CD4-positive, alpha-beta T cell treated with Interleukin-1 beta for 1 hour (primary cell): ENCODE data around the gene GLMN.
"Not testable (repeated sequence)": the region's sequence is repeated elsewhere in the genome, so short reads cannot be mapped to it uniquely, and the experiment has no call there.

Experiments
- DNase-seq, 2 donors: peaks; one replicate each; pipeline ENCODE4 v3.0.0-alpha.2; 2020 to 2022

The GLMN gene

DNA sequence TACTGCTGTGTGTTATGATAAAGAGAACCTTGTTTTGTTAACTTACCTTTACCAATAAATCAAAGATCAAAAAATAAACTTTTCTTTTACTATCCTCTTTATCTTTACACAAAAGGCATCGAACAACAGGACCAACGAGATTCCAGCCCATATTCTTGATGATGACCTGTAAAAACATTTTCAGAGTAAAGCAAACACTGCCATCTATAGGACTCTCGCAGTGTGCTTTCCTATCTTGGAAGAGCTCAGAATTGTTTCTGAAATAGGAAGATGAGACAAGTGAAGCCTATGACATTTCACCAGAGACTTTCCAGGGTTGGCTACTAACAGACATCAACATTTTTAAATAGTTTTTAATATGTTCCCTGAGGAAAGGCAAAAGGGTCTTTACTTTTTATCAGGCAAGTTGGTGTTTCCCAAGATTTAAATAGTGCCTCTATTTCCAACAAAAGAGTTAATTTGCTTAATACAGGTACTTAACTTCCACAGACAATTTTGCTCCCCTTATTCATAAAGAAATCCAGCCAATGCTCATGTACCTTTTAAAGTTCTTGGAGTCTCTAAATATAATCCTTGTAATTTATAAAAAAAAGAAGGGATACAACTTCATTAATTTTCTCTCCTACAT, 7.3 kb downstream of the GLMN start:
- DNase-seq, result peak in 1 of 2 donors; percentile 45

DNA sequence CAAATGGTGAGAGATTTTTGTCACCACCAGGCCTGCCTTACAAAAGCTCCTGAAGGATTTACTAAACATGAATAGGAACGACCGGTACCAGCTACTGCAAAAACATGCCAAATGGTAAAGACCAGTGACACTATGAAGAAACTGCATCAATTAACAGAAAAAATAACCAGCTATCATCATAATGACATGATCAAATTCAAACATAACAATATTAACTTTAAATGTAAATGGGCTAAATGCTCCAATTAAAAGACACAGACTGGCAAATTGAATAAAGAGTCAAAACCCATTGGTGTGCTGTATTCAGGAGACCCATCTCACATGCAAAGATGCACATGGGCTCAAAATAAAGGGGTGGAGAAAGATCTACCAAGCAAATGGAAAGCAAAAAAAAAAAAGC, 17.4 kb downstream of the GLMN start:
- DNase-seq, result not testable (repeated sequence)

- DNase-seq, result not testable (repeated sequence)
Measured at GRCh38 chr1:92279781-92280180, 19.0 kb downstream of the GLMN start.

GRCh38 chr1:92277105-92277723, 21.6 kb downstream of the GLMN start:
- DNase-seq, result no peak

GRCh38 chr1:92276082-92276481, 22.7 kb downstream of the GLMN start:
- DNase-seq, result no peak

DNA sequence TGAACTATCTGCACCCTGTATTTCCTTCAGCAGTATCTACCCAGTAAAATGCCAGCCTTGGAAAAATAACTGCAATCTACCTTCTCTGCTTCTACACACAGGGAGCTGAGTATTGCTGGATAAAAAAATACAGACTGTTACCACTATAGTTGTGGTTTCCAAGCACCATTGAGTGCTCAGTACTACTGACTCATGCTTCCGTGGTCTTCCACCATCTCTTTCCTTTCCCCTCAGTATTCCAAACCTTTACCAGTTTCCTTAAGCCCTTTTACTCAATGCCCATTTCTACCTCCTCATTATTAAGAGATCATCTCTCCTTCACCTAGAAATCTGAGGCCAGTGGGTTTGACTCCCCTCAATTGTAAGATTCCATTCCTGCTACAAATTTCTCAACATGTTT, 23.8 kb downstream of the GLMN start:
- DNase-seq, result no peak

- no peak for DNase-seq
Measured at GRCh38 chr1:92273039-92273438, 25.7 kb downstream of the GLMN start.

DNA sequence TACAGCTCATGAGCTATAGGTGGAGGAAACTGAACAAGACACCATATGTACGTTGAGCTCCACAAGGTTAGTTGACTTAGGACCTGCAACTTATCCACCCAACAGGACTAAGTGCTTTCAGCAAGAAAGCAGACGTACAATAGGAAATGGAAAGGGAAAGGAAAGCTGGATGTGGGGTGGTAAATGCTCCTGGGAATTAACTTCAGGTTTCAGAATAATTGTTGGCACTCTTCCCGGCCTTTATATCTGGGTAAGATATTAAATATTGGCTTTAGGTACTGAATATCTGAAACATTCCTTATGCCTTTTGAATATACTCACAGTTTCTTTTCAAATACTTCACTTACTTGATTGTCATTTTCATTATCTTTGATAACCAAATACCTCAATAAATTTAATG, 36.3 kb downstream of the GLMN start:
- DNase-seq, result no peak

- DNase-seq, result no peak
Measured at GRCh38 chr1:92259350-92259749, 39.4 kb downstream of the GLMN start.

DNA sequence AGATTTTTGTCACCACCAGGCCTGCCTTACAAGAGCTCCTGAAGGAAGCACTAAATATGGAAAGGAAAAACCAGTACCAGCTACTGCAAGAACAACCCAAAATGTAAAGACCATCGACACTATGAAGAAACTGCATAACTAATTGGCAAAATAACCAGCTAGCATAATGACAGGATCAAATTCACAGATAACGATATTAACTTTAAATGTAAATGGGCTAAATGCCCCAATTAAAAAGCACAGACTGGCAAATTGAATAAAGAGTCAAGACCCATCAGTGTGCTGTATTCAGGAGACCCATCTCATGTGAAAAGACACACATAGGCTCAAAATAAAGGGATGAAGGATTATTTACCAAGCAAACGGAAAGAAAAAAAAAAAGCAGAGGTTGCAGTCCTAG, 44.1 kb downstream of the GLMN start:
- not testable (repeated sequence) for DNase-seq

DNA sequence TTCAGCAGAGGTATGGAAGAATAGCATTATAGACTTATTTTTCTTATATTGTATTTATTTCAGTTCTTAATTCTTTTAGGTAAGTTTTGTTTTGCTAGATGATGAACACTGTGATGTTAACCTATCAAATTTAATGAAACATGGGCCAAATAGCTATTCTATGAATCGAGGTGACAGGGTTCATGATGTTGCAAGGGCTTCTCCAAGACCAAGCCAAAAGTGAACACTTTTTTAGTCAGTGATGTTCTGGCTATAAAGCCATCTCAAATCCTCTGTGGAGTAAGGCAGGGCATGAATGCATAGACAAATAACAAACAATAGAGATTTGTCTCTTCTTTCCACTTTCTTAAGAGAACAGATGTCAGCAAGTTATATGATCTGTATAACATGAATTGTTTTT, 54.4 kb downstream of the GLMN start:
- no peak for DNase-seq

GRCh38 chr1:92240034-92240433, 58.8 kb downstream of the GLMN start:
- DNase-seq, result no peak

DNA sequence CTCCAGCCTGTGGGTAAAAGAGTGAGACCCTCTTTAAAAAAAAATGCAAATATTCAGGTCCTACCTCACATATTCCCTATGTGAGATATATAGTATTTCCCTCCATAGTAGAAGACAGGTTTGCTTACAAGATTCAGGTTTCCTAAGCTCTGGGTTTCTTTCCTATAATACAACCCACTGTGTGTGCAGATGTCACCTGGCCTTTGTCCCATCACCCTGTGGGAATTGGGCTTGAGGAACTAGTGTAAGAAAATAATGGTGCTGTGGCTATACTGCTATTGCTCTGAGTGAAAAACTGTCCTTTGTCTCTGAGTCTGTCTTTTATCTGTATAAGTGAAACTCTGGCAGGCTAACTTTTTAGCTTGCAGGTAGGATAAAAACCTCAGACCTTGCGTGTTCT, 68.1 kb downstream of the GLMN start:
- no peak for DNase-seq

DNA sequence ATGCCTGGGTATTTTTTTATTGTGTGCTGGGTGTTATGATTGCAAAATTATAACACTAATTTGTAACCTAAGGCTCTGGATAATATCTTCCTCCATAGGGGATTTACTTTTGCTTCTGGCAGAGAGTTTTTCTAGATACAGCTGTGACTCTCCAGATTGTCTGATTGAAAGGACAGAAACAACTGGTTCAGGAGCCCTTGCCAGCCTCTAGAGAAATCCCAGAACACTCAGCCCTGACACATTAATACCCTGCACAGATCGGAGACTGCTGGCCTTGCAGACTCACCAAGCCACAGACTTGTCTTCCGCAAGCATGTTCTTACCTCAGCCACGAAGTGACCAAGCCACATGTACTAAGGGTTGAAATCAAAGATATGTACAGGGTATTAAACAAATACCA, 70.4 kb downstream of the GLMN start:
- no peak for DNase-seq

GRCh38 chr1:92219028-92219427, 79.8 kb downstream of the GLMN start:
- DNase-seq, result no peak

- DNase-seq, result no peak
Measured at GRCh38 chr1:92218559-92218958, 80.2 kb downstream of the GLMN start.

DNA sequence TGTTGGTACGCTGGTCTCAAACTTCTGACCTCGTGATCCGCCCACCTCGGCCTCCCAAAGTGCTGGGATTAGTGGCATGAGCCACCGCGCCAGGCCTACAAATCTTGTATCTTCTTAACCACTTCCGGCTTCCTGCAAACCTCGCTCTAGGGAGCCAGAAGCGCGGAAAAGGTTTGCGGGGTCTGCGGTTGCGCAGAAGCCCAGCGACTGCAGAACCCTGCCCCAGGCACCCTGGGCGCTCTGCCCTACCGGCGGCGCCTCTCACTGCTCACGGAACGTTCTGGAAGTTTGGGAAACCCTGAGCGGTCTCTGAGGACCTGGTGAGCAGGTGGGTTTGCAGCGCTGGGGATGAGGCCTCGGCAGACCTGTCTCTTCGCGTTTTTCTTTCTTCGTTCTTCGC, 81.1 kb downstream of the GLMN start, which contains the start of gene C1orf146:
Gene C1orf146, plus strand, starts transcription at position 195 of the 400 bp plus-strand sequence. CDS start 13,506 bp downstream, outside the sequence.
- no peak for DNase-seq

- DNase-seq, result no peak
Measured at GRCh38 chr1:92211166-92211565, 87.6 kb downstream of the GLMN start.

DNA sequence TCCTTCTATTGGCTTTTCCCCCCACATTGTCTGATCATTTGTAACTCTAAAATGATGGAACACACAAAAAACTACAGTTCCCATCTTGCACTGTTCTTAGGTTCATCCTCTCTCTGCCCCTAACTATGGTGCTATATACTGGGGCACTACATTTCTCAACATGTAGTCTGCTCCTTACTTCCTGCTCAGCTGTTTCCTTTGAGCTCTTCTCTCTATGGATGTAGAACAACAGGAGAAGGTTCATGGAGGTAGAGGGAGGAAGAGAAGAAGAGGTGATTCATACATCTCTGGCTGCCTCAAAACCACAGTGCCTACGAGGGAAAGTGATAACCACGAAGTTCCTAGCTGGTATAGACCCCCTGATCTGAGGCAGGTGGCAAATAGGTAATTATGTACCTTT, 88.1 kb downstream of the GLMN start:
- no peak for DNase-seq

DNA sequence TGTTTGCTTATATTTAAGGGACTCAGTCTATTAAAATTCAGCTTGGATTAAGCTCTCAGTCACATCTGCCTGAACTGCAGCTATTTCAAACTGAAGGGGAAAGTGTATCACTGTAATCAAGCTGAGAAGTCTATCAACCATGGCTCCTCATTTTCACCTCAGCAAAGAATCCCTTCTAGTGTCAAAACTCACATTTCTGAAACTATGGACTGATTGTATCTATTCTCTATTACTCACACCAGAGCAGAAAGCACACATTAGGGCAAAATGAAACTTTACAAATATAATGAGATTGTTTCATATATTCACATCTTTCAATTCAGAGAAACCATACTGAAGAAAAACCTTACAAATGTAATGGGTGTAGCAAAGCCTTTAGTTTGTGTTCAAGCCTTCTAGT, 95.7 kb downstream of the GLMN start:
- no peak for DNase-seq

DNA sequence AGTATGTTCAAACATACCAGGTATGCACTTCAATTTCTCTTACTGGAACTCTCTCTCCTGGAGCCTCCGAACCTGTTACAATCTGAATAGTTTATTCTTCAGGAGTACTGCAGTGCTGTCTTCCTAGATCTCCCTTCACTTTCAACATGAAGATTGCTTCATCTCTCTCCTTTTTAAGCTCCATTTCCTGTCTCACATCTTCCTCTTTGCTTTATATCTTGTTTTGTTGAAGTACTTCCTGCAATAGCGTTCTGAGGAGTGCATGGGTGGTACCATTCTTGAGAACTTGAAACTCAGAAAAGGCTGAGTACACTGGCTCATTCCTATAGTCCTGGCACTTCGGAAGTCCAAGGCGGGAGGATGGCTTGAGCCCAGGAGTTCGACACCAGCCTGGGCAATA, 96.8 kb downstream of the GLMN start:
- DNase-seq, result peak in 1 of 2 donors; percentile 1
